HG02970 (cell line): ENCODE measurements around the gene CYP19A1.
"Not testable (repeated sequence)": the region's sequence is repeated elsewhere in the genome, so short reads cannot be mapped to it uniquely, and the experiment has no call there.

Experiments used
- ATAC-seq: cut with Tn5 transposase; IDR thresholded peaks from one replicate; pipeline ENCODE4 v1.9.1; 2021; ENCODE audit warnings: mild to moderate bottlenecking, moderate library complexity, moderate number of reproducible peaks; ENCODE audit not compliant: unreplicated experiment, low FRiP score

Gene CYP19A1

DNA sequence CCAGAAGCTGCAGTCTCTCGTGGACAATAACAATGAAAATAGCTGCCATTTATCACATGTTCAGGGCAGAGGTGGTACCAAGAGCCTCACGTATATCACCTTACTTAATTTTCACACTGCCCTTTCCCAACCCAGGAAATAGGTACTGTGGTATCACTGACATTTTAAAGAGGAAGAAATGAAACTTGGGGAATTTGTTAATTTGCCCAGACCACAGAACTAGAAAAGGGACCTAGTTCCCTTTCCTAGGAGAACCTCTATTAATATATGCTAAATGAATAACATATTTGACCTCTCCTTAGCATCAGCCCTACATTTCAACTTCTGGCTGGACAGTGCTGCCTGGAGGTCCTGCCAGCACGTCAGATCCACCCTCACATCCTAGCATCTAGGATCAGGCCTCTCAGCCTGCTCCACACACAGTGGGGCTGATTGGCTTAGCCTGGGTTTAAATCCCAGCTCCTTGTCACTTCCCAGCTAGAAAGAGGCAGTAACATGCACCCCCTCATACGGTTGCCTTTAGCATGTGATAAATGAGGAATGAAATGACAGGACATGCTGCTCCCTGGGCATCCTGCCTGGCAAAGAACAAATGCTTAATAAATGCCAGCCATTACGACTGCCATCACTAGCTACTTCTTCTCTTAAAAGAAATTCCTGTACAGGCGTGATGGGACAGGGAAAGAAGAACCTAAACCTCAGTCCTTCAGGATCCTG lies 148.6 kb downstream of the CYP19A1 start:
- no peak for ATAC-seq

DNA sequence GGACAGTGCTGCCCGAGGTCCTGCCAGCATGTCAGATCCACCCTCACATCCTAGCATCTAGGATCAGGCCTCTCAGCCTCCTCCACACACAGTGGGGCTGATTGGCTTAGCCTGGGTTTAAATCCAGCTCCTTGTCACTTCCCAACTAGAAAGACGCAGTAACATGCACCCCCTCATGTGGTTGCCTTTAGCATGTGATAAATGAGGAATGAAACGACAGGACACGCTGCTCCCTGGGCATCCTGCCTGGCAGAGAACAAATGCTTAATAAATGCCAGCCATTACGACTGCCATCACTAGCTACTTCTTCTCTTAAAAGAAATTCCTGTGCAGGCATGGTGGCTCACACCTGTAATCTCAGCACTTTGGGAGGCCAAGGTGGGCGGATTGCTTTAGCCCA lies 149.6 kb downstream of the CYP19A1 start:
- not testable (repeated sequence) for ATAC-seq

DNA sequence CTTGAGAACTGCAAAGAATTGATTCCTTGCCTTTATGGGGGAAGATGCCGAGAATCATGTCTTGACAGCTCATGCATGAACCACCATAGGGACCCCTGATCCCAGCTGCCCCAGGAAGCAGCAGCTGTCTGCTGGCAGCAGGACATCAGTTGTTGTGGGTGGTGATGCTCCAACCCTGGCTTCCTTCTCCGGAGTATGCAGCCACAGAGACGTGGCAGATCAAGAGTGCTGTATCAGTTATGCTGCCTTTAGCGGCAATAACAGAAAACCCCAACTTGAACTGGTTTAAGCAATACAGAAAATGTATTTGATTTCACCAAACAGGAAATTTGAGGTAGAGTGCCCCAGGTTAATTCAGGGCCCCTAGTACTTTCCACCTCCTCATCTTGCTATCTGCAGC lies 151.5 kb downstream of the CYP19A1 start:
- ATAC-seq: no peak

DNA sequence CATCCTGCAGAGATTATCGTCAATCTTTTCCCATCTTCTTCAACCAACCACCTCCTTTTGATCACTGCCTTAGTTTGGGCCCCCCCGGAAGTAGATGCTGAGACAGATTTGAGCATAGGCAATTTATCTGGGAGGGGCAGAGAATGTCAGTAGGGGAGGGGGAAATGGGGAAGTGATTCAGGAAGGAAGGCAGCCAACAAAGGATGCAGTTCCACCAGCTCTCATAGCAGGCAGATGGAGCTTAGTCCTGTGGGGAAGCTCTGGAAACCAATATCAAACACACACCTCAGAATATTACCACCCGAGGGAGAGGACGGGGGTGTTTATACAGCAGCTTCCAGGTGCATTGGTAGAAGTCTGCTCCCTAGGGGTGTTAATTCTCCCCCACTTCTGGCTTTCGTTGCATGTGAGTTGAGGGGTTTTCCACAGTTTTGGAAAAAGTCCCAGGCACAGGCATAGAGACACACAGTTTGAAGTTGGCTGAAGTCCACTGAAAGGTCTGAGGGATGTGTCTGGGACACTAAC lies 152.2 kb downstream of the CYP19A1 start:
- ATAC-seq: no peak

DNA sequence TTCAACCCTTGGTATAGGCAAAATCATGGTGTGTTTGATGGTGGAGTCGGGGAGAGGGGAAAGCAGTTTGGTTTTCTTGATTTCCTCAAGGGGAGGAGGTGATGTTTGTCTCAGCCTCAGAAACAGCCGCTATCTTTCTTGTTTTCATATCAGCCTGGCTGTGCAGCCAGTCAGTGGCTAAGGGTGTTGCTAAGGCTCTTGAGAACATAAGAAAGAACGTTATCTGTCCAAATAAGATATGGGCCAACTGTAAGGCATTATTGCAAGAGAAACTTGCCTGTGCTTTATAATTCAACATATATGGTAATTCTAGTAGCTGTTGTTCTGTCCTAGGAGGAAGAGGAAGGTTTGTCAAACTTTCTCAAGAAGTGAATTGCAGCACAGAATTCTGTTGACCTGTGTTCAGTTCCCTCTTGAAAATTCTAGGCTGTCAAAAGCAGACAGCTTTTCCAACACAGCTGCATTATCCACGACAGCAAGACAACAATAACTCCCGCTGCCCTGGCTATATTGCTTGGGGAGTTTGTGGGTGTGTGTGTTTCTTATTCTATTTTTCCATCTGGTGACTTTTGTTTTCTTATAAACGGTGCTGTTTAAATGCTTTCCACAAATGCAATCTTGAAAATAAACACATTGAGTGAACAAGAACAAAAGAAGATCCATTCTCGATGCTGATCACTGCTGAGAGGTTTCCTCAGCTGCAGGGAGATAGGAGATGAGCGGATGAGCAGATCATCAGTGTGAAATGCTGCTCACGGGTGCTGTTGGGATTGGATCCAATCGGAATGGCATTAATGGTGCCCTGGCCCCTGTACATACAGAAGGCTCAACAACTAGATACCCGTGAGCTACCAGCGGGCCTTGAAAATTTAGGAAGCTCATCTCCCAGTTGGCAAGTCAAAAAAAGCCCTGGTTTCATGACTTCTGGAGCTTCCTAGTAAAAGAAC lies 152.9 kb downstream of the CYP19A1 start:
- no peak for ATAC-seq

DNA sequence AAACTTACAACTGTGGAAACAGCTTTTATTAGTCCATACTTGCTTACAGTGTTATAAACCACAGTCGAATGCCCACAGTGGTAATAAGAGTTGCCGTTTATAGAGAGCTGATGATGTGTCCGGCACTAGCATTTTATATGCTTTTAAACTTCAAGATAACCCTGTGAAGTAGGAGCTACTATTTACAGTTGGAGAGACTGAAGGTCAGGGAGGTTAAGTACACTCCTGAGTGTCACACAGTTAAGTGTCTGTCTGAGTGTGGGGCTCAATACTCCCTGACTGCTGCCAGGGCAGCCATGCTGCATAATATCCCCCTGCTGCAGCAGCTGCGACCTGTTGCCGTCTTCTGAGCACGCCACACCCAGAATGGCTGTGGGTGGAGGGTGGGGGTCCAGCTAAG lies 153.8 kb downstream of the CYP19A1 start:
- ATAC-seq: no peak

DNA sequence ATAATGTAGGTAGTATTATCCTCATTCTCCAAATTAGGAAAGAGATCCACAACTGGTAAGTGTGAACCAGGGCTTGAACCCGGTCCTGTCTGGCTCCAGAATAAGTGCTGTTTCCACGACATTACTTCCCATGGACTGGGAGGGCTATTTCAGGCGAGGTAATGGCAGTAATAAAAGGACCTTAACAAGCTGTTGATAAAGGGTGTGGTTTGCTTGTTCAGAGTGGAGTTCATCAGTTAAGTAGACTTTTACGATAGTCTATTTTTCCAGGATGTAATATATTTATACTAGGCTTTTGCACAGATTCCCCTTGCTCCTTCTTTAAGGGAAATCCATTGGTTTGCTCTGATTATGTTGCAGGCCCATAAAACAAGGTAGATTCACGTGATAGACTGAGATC lies 155.3 kb downstream of the CYP19A1 start:
- ATAC-seq: no peak

DNA sequence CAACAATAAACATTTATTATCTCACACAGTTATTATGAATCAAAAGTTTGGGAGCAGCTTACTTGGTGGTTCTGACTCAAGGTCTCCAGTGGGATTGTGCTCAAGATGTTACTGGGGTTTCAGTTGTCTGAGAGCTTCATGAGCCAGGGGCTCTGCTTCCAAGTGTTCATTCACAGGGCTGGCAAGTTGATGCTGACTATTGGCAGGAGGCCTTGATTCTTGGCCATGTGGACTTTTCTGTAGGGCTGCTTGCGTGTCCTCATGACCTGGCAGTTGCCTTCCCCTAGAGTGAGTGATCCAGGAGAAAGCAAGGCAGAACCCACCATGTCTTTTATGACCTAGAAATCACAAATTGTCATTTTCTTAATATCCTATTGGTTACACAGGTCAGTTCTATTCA lies 156.5 kb downstream of the CYP19A1 start:
- ATAC-seq: no peak

DNA sequence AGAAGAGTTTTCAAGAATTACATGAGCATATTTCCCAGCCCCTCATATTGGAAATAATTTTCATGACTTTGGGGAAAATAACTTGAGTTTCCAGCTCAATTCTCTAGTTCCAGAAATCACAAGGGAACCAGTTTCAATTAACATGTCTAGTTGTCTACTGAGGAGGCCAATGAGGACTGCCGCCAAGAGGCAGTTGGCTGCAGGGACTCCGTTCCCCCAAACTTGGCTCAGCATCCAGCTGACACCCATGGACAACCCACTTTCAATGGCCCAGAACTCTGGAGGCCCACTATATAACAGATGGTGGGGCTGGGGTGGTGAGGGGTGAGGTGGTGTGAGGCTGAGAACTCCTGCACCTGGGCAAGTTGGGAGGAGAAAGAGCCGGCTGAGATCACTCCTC lies 157.2 kb downstream of the CYP19A1 start:
- ATAC-seq: no peak

DNA sequence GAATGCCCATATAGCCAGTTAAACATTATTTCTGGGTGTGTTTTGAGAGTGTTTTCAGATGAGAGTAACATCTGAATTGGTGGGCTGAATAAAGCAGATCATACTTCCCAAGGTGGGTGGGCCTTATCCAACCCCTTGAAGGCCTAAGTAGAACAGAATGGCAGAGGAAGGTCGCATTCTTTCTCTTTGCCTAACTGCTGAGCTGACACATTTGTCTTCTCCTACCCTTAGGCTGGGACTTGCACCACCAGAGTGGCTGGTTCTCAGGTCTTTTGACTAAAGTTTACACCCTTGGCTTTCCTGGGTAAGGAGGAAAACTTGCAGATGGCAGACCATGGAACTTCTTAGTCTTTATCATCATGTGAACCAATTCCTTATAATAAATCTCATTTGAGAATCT lies 157.9 kb downstream of the CYP19A1 start:
- no peak for ATAC-seq

DNA sequence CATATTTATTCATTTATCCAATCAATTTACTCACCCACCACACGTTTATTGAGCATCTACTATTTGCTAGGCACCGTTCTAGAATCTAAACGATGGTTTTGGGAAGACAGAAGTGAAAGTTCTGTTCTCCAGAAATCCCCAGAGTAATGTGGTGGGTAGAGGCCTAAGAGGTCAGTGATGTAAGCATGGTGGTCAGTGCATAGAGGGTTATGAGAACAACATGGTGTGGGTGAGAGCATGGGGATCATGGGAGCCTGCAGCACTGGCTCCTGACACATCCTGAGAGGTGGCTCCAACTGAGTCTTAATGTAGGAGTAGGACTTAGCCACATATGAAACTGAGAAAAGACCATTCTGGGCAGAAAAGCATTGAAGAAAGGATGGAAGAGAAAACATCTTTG lies 158.4 kb downstream of the CYP19A1 start:
- ATAC-seq: no peak

DNA sequence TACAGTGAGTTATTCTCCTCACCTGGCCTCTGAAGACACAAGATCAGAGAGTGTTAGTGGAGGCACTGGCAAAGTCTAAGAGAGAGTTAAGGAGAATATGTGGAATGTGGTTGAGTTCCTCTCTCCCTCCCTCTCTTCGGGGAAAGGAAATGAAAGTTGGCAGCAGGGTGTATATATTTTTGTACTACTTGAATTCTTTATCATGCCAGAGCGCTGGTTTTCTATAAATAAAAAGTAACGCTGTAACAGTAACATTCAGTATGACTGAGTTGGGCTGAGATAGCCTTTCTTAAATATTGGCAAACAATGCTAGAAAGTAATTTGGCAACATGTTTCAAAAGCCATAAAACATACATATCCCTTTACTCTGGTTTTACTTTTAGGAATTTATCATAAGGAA lies 166.2 kb downstream of the CYP19A1 start:
- no peak for ATAC-seq

DNA sequence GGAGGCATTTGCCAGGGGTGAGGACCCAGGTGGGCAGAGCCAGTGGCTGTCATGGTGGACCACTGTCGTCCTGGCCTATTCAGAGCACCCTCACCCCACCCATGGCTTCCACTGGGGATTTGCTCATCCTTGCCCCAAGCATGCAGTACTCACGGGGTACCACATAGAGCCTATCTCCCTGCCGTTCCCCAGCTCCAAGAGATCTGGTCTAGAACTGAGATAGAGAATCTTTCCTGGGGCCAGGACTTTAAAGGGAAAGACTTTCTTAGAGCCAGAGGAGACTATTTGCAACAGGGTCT lies 166.8 kb downstream of the CYP19A1 start:
- no peak for ATAC-seq

DNA sequence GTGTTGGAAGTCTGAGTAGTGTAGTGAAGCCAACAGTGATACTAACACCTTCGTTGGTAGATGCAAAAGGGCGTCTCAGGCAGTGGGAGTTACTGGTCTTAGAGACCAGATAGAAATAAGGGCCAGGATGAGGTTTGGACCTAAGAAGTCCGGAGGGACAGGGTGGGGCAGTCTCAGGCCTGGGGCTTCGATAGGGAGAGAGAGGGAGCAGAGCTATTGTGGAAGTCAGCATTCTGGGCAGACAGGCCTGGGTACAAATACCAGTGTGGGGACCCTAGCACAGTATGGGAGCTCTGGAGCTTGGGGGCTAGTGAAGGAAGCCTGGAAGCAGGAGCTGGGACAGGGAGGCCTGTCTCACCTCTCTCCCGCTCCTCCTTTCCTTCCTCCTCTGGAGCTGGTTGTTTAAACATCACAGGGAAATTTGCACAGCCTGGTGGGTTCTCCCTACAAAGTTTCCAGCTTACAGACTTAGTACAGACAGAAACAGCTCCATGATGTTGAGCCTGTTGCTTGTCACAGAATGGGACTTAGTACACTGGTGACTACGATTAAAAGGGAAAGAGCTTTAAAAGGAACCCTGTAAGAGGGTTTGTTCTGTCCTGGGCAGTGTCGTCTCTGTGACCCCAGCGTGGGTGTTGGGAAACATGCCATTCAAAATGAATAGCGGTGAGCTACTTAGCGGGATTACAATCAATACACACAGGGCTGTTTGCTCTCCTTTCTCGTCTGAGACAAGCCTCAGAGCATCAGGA lies 167.3 kb downstream of the CYP19A1 start:
- no peak for ATAC-seq

DNA sequence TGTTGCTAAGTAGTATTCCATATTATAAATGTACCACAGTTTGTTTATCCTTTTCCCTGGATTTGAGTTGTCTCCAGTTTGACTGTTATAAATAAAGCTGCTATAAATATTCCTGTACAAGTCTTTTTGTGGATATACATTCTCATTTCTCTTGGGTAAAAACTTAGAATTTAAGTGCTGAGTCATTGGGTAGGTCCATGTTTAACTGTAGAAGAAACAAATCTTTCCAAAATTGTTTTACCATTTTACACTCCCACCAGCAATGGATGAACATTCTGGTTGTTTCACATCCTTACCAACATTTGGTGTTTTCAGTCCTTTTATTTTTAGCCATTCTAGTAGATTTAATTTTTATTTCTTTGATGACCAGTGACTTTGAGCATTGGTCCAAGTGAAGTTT lies 169.7 kb downstream of the CYP19A1 start:
- ATAC-seq: no peak

DNA sequence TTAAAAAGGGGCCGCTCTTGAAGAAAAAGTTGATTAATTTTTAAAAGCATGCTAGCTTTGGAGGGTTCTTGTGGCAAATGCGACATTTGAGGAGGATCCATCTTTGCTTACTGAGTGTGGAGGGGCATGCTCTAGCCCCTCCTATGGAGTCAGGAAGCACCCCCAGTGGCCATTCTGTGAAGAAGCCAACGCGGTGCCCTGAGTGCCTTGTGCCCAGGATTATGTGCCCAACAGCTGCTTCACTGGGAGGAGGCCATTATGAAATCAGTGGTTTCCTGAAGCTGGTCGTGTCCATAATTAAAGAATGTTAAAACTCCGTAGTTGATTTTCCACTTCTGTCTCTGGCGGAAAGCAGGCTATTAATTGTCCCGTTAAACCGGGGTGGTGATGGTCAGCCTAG lies 174.6 kb downstream of the CYP19A1 start:
- ATAC-seq: no peak

DNA sequence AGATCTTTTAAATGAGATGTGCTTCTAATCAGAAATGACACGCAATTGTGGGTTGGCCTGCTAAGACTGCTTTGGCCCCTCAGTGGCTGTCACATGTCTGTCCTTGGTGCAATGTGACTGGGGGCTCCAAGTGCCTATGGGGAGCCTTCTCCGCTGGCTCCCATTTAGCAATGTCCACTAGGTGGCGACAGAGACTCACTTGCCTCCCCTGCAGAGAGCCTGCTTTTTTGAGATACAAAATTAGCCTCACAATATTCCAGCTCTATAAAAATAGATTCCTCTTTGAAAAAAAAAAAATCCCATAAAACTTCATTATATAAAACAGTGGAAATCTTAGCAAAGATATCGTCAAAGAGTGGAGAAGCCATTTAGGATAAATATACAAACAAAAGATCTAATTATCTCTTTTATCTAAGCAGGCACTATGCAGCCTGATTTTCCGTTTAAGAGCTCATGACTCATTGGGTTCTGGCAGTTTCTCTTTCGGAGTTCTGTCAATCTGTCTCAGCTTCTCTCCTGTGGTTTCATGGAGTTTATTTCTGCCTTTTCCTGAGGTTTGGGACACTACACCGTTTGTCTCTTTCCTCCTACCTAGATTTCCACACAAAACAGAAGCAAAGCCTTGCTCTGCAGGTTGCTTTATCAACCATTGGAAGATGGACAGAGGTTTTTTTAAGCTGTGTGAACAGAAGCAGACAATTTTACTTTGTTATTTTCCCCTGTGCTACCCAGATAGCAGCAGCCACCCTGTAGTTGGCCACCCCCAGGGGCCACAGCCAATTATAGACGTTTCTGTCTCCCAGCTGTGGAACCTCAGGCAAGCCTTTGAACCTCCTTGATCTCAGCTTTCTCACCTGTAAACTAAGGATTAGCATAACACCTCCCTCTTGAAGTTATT lies 175.3 kb downstream of the CYP19A1 start:
- no peak for ATAC-seq

DNA sequence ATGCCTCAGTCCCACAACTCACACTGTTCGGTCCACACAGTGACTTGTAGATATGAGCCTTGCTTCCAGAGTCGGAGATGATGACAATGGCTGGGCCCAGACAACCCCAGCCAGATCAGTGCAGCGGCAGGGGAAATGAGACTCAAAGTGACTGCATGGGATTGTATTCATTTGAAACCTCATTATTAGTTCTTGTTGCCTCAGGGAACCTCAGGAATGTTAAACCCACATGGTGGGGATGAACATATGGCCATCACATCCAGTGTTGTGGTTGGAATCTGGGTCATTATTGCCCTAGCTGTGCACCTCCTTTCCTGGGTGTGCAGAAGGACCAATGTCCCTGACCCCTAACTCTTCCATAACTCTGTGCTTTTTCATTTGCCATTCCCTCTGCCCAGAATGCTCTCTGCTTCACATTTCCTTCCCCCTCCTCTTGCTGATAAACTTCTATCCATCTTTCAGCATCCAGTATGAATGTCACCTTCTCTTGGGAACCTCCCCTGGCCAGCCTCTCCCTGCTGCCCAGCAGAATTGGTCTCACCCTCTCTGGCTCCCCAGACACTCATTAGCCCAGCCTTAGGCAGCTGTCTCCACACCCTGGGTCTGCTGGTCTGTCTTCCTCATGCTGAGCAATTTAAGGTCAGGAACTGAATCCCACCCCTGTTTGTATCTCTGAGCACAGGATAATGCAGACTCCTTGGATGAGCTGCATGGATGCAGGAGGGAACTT lies 176.7 kb downstream of the CYP19A1 start:
- ATAC-seq: no peak

DNA sequence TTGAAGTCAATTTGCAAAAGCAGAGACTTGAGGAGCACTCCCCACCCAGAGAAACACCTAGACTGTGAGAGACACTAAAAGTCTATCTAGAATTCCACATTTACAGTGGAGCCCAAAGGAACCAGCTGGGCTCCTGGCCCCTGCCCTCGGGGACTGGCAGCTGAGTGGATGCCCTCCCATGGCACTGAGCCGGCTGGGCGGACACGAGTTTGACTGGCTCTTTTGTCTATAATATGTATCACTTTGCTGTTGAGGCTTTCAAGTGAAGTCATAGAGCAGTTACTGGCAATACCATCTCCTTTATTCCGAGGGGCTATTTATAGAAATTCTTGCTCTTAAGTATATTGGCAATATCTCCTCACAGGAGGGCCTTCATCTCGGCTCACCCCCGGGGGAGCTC lies 177.9 kb downstream of the CYP19A1 start:
- no peak for ATAC-seq
